Prostate gland (tissue), 2 donors: ENCODE results near the gene NOC4L.

Experiments
- POLR2A ChIP-seq: fragments of 450-650 bp; IDR thresholded peaks from one replicate; pipeline ENCODE4 v1.6.1; 2016; ENCODE audit warnings: antibody characterized with exemption, mild to moderate bottlenecking
- TF ChIP-seq, protein P1 (sequence below), 4 experiments: fragments of 200-600 bp in 2 of 4; fragments of 450-650 bp in 2 of 4; sonication (generic) in 2 of 4; IDR thresholded peaks; 1 replicate in 3 of 4; 2 replicates in 1 of 4; pipeline ENCODE4 v1.5.1; 2016 to 2019; ENCODE audit warnings: antibody characterized with exemption in 4 of 4, mild to moderate bottlenecking in 2 of 4, moderate library complexity in 2 of 4

DNA sequence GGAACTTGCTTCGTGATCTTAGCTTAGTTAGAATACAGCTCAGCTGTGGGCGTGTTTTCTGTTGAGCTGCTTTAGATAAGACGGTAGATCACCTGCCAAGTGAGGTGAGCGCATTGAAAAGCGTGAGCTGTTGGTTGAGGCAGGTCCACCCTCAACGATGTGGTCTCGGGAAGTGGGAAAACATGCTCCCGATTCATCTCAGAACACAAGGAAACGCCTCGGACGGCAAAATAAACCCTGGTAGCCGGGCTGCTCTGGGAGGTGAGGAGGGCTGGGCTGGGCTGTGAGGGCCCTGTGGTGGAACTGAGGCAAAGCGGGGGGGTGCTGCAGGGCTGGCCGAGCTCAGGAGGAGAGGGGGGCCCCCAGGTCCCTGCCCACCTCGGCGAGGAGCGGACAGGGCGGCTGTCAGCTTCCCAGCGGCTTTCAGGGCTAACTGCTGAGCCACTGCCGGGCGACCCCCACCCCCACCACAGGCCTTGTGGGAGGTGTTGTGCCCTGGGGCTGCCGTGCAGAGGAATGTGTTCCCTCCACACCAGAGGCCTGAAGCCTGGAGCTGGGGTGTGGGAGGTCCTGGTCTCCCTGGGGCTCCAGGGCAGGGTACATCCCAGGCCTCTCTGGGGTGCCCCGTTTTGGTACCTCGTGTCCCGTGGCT, 30.7 kb downstream of the NOC4L start:
- TF ChIP-seq, protein P1, sequence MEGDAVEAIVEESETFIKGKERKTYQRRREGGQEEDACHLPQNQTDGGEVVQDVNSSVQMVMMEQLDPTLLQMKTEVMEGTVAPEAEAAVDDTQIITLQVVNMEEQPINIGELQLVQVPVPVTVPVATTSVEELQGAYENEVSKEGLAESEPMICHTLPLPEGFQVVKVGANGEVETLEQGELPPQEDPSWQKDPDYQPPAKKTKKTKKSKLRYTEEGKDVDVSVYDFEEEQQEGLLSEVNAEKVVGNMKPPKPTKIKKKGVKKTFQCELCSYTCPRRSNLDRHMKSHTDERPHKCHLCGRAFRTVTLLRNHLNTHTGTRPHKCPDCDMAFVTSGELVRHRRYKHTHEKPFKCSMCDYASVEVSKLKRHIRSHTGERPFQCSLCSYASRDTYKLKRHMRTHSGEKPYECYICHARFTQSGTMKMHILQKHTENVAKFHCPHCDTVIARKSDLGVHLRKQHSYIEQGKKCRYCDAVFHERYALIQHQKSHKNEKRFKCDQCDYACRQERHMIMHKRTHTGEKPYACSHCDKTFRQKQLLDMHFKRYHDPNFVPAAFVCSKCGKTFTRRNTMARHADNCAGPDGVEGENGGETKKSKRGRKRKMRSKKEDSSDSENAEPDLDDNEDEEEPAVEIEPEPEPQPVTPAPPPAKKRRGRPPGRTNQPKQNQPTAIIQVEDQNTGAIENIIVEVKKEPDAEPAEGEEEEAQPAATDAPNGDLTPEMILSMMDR (IDR thresholded peaks at IDR 0.05), result no peak
- TF ChIP-seq POLR2A, result no peak
